Mesendoderm (in vitro differentiated cells): Measurements from ENCODE around the gene FAM174C.

ENCODE experiments used
- DNase-seq: peaks from one replicate; pipeline ENCODE4 v3.0.0; 2013
- H2AK5ac ChIP-seq: 2 replicates; pipeline ENCODE4 v1.6.1; 2013; ENCODE audit warnings: low read length, inconsistent platforms
- H2BK120ac ChIP-seq: 2 replicates; pipeline ENCODE4 v1.6.1; 2013; ENCODE audit warnings: low read depth, mild to moderate bottlenecking, low read length, moderate library complexity, mixed read lengths
- H2BK15ac ChIP-seq: replicated peaks from 2 replicates; pipeline ENCODE4 v1.6.1; 2013; ENCODE audit warnings: low read depth, mild to moderate bottlenecking, moderate library complexity
- H2BK5ac ChIP-seq: 2 replicates; pipeline ENCODE4 v1.6.1; 2013; ENCODE audit warnings: low read length, inconsistent platforms
- H3K18ac ChIP-seq: 2 replicates; pipeline ENCODE4 v1.6.1; 2013; ENCODE audit warnings: mild to moderate bottlenecking, low read length, mixed read lengths
- H3K23ac ChIP-seq: one replicate; pipeline ENCODE4 v1.6.1; 2013; ENCODE audit warnings: low read length
- H3K27ac ChIP-seq: 2 replicates; pipeline ENCODE4 v1.5.1; 2013; ENCODE audit warnings: low read depth, mild to moderate bottlenecking, inconsistent platforms, low read length, moderate library complexity
- H3K27me3 ChIP-seq: 2 replicates; pipeline ENCODE4 v1.6.1; 2013; ENCODE audit warnings: low read length, control low read depth, mild to moderate bottlenecking, inconsistent platforms; ENCODE audit not compliant: insufficient read depth, poor library complexity
- H3K36me3 ChIP-seq: 2 replicates; pipeline ENCODE4 v1.6.1; 2013; ENCODE audit warnings: low read length, inconsistent platforms; ENCODE audit not compliant: control insufficient read depth, insufficient read depth
- H3K4ac ChIP-seq: one replicate; pipeline ENCODE4 v1.6.1; 2013; ENCODE audit warnings: low read depth, mild to moderate bottlenecking, low read length, moderate library complexity
- H3K4me1 ChIP-seq: 2 replicates; pipeline ENCODE4 v1.6.1; 2013; ENCODE audit warnings: low read depth, low read length, inconsistent platforms; ENCODE audit not compliant: control insufficient read depth
- H3K4me2 ChIP-seq: 2 replicates; pipeline ENCODE4 v1.6.1; 2013; ENCODE audit warnings: low read length
- H3K4me3 ChIP-seq: 2 replicates; pipeline ENCODE4 v1.5.1; 2013; ENCODE audit warnings: mild to moderate bottlenecking, low read length
- H3K56ac ChIP-seq: one replicate; pipeline ENCODE4 v1.6.1; 2013; ENCODE audit warnings: low read length
- H3K79me1 ChIP-seq: 2 replicates; pipeline ENCODE4 v1.6.1; 2013; ENCODE audit warnings: low read length, inconsistent platforms
- H3K79me2 ChIP-seq: 2 replicates; pipeline ENCODE4 v1.6.1; 2013; ENCODE audit warnings: mild to moderate bottlenecking, low read length; ENCODE audit not compliant: control insufficient read depth, insufficient read depth
- H3K9ac ChIP-seq: 2 replicates; pipeline ENCODE4 v1.6.1; 2013; ENCODE audit warnings: low read length, inconsistent platforms
- H4K5ac ChIP-seq: one replicate; pipeline ENCODE4 v1.6.1; 2013; ENCODE audit warnings: low read length
- H4K8ac ChIP-seq: one replicate; pipeline ENCODE4 v1.6.1; 2013; ENCODE audit warnings: low read depth, mild to moderate bottlenecking, control low read depth, low read length, moderate library complexity
- WGBS: extraction: QIAGEN DNeasy Blood & Tissue Kit; methylation state at CpG from one replicate; pipeline ENCODE4 v1.1.7; 2013; ENCODE audit warnings: low lambda C conversion rate, missing lambda C conversion rate; ENCODE audit not compliant: insufficient coverage; ENCODE audit errors: extremely low coverage; 5-methylcytosine and 5-hydroxymethylcytosine counted together

The FAM174C gene

DNA sequence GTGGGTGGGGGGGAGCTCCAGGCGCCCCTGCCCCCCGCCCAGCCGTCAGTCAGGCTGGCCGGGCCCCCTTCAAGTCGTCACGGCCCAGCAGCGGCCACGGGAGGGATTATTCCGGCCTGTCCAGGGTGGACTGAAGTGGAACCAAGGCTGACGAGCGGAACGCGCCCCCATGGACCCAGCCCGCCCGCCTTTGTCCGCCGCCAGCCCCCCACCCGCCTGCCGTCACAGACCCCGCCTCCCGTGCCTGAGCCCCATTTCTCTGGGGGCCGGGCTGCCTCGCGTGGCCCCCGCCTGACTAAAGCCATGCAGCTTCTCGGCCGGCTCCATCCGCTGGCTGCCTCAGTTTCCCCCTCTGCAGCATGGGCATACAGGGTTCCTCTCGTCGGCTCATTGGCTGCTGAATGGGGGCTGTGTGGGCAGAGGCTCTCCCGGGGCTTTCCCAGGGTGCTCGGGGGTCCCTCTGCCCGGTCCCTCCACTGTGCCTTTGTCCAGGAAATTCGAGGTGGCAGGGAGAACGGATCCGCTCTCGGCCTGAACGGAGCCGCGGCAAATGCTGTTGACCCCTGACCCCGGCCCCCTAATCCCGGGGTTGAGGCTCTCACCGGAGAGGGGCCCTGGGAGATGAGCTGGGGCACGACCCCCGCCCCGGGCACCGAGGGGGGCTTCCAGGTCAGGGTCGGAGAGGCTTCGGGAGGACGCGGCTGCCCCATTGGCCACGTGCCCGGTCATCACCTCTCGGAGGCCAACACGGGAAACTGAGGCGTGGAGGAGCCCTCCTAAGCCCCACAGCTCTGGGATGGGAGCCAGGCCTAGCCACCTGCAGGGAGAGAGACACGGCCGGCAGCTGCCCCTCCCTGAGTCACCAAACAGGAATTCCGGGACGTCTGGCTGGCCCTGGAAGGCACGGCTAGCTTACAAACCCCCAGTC is 37.7 kb downstream of the FAM174C start:
- WGBS: no CpG with 5 or more reads among the region's 61 CpGs
- no peak overlapping the region for H3K4ac ChIP-seq
- H3K27me3 ChIP-seq: no peaks in the 10 kb centered on the region
- no peak overlapping the region for H3K4me3 ChIP-seq
- H3K56ac ChIP-seq: no peak overlapping the region
- peak; percentile 73 for DNase-seq
- H3K23ac ChIP-seq: no peak overlapping the region
- no peaks in the 10 kb centered on the region for H3K4me1 ChIP-seq
- H3K36me3 ChIP-seq: no peaks in the 10 kb centered on the region
- no peak overlapping the region for H3K27ac ChIP-seq
- H4K8ac ChIP-seq: no peak overlapping the region
- H3K18ac ChIP-seq: no peak overlapping the region
- H3K9ac ChIP-seq: no peak overlapping the region
- no peak overlapping the region for H2BK15ac ChIP-seq
- H3K4me2 ChIP-seq: no peak overlapping the region
- no peak overlapping the region for H2AK5ac ChIP-seq
- no peaks in the 10 kb centered on the region for H3K79me2 ChIP-seq
- H2BK120ac ChIP-seq: no peak overlapping the region
- no peak overlapping the region for H2BK5ac ChIP-seq
- H4K5ac ChIP-seq: no peak overlapping the region
- no peaks in the 10 kb centered on the region for H3K79me1 ChIP-seq

DNA sequence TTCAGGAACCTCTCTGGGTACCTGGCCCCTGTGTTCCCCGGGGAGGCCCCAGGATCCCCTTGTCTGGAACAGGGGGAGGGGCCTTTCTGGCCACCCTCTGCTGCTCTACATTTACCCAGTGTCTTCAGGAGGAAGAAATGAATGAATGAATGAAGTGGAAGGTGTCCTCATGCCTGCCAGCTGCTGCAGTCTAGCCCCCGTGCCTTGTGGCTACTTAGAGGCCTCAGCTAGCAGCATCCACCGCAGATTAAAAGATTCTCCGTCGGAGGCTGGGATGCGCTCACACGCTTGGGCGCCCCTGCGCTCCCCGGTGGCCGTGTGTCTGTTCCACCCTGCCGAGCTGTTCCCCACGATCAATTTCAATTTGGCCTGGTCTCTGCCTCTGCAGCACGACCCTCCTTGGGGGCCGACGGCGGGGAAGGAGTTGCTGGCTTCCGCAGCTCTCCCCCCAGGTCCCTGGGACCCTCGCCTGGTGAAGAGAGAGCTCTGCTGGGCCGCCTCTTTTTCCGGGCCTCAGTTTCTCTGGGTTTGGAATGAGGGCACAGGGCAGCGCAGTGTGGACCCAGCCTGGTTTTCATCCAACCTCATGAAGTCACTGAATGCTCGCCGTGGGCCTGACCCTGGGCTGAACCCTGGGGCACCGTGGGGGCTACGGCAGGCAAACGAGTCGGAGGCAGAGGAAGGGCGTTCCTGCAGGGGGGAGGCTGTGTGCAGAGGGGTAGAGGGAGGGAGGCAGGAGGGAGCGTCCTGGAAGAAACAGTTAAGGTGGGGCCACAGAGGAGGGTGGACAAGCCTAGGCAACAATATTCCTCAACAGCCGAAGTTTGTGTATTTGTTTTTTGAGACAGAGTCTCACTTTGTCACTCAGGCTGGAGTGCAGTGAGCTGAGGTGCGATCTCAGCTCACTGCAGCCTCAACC is 38.6 kb downstream of the FAM174C start:
- Histone ChIP-seq H2BK120ac (no peak overlapping the region), H3K79me1 (no peaks in the 10 kb centered on the region), H3K4ac (no peak overlapping the region), H2AK5ac (no peak overlapping the region), H3K23ac (no peak overlapping the region), H3K4me3 (no peak overlapping the region), H3K4me1 (no peaks in the 10 kb centered on the region), H3K56ac (no peak overlapping the region), H4K8ac (no peak overlapping the region), H3K79me2 (no peaks in the 10 kb centered on the region), H2BK5ac (no peak overlapping the region), H3K9ac (no peak overlapping the region), H3K36me3 (no peaks in the 10 kb centered on the region), H2BK15ac (no peak overlapping the region), H4K5ac (no peak overlapping the region), H3K18ac (no peak overlapping the region), H3K4me2 (no peak overlapping the region), H3K27me3 (no peaks in the 10 kb centered on the region), H3K27ac (no peak overlapping the region)
- no CpG with 5 or more reads among the region's 32 CpGs for WGBS
- no peak for DNase-seq

DNA sequence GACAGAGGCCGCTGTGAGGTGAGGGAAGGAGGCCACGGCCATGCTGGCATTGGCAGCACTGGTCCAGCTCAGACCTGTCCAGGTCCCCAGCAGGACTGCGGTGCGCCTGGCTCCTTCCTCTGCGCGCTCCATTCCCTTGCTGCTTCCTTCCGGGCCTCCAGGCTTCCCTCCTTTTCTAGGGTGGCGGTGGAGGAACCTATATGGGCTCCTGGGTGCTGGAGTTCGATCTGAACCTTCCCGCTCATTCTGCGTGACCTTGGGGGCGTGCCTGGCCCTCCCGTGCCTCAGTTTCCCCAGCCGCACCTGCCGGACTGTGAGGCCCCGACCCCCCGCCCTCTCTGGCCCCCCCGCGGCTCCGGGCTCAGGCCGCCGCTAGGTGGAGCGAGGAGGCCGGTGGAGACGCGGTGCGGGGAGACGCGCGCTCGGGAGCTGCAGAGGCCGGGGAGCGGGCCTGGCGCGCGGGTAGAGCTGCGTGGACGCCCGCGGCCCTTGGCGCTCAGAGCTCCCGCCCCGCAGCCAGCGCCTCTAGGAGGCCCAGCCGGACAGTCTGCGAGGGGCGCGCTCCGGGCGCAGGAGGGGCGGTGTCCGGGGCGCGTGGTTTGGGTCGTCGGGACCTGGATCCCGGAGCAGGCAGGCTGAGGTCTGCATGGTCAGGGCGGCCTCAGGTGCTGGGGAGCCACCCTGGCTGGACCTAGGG is 40.3 kb downstream of the FAM174C start:
- no peak overlapping the region for H2AK5ac ChIP-seq
- H3K4me3 ChIP-seq: no peak overlapping the region
- peak overlapping the region; percentile 31 for H3K4me2 ChIP-seq
- H2BK120ac ChIP-seq: no peak overlapping the region
- no peak overlapping the region for H4K8ac ChIP-seq
- H3K79me2 ChIP-seq: no peaks in the 10 kb centered on the region
- H2BK5ac ChIP-seq: no peak overlapping the region
- no peaks in the 10 kb centered on the region for H3K4me1 ChIP-seq
- no peaks in the 10 kb centered on the region for H3K27me3 ChIP-seq
- no peak overlapping the region for H3K4ac ChIP-seq
- DNase-seq: peak; percentile 49
- no peak overlapping the region for H4K5ac ChIP-seq
- no peak overlapping the region for H3K18ac ChIP-seq
- peak overlapping the region; percentile 59 for H3K9ac ChIP-seq
- H3K23ac ChIP-seq: peak overlapping the region; percentile 45
- no peaks in the 10 kb centered on the region for H3K36me3 ChIP-seq
- H3K27ac ChIP-seq: no peak overlapping the region
- H3K79me1 ChIP-seq: no peaks in the 10 kb centered on the region
- H3K56ac ChIP-seq: peak overlapping the region; percentile 83
- no peak overlapping the region for H2BK15ac ChIP-seq
- WGBS: no CpG with 5 or more reads among the region's 58 CpGs

DNA sequence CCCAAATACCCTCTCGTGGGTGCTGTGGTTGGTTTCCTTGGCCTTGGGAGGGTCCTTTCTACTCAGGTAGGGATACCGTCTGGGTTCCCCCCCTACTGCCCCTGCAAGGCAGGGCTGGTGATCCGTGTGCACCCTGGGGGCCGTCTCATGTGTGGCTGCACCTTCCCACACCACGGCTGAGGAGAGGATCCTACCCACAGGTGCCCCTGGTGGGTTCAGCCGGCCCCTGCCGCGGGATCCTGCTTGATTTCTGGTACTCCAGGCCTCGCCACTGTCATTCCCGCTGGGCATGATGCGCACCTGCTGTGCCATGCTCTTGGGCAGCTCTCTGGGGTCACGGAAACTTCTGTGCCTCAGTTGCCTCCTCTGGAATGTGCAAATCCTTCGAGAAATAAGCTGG is 41.1 kb downstream of the FAM174C start:
- no peak for DNase-seq
- H3K18ac ChIP-seq: no peak overlapping the region
- no CpG with 5 or more reads among the region's 13 CpGs for WGBS

DNA sequence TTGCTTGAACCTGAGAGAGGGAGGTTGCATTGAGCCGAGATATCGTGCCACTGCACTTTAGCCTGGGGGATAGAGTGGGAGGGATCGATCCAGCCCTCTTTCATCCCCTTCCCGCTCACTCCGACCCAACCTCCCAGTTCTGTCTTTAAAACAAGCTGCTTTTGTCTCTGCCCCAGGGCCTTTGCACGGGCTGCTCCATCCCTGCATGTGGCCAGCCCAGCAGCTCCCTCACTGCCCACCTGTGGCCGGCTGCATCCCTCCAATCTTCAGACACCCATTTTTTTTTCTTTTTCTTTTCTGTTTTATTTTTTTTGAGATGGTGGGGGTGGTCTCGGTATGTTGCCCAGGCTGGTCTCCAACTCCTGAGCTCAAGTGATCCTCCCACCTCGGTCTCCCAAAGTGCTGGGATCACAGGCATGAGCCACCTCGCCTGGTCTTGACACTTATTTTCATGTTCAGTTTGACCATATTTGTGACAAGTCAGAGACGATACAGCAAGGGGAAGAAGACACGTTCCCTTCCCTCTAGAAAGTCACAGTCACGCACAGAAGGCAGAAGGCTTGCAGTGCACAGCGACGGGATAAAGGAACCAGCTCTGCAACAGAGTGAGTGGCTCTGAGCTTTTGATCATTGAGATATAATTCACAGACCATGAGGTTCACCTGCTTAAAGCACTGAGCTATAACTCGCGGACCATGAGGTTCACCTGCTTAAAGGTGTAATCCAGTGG is 42.1 kb downstream of the FAM174C start:
- no peaks in the 10 kb centered on the region for H3K27me3 ChIP-seq
- no peak overlapping the region for H3K23ac ChIP-seq
- H2BK120ac ChIP-seq: no peak overlapping the region
- H3K4me2 ChIP-seq: no peak overlapping the region
- no peak overlapping the region for H3K4me3 ChIP-seq
- H3K18ac ChIP-seq: no peak overlapping the region
- H3K4me1 ChIP-seq: no peaks in the 10 kb centered on the region
- H3K27ac ChIP-seq: no peak overlapping the region
- H2BK5ac ChIP-seq: no peak overlapping the region
- no peaks in the 10 kb centered on the region for H3K79me2 ChIP-seq
- no peak overlapping the region for H3K4ac ChIP-seq
- H4K8ac ChIP-seq: no peak overlapping the region
- no peak for DNase-seq
- no CpG with 5 or more reads among the region's 17 CpGs for whole genome bisulfite sequencing
- no peak overlapping the region for H2BK15ac ChIP-seq
- H4K5ac ChIP-seq: no peak overlapping the region
- no peaks in the 10 kb centered on the region for H3K79me1 ChIP-seq
- no peaks in the 10 kb centered on the region for H3K36me3 ChIP-seq
- H2AK5ac ChIP-seq: no peak overlapping the region
- H3K9ac ChIP-seq: no peak overlapping the region
- H3K56ac ChIP-seq: no peak overlapping the region

More for the DNA sequence above, 41.1 kb downstream of the FAM174C start:
- no peaks in the 10 kb centered on the region for H3K79me1 ChIP-seq
- no peak overlapping the region for H4K8ac ChIP-seq
- no peak overlapping the region for H2BK15ac ChIP-seq
- no peaks in the 10 kb centered on the region for H3K4me1 ChIP-seq
- H2AK5ac ChIP-seq: no peak overlapping the region
- H3K23ac ChIP-seq: no peak overlapping the region
- H4K5ac ChIP-seq: no peak overlapping the region
- no peak overlapping the region for H3K4ac ChIP-seq
- H3K56ac ChIP-seq: no peak overlapping the region
- H2BK5ac ChIP-seq: no peak overlapping the region
- no peaks in the 10 kb centered on the region for H3K36me3 ChIP-seq
- H3K4me2 ChIP-seq: no peak overlapping the region
- no peak overlapping the region for H2BK120ac ChIP-seq
- H3K4me3 ChIP-seq: no peak overlapping the region
- no peak overlapping the region for H3K9ac ChIP-seq
- no peaks in the 10 kb centered on the region for H3K27me3 ChIP-seq
- H3K79me2 ChIP-seq: no peaks in the 10 kb centered on the region
- no peak overlapping the region for H3K27ac ChIP-seq
